HTERT RPE-1 (cell line): Measurements from ENCODE around the gene PGRMC2.
"Not testable (repeated sequence)": the region's sequence is repeated elsewhere in the genome, so short reads cannot be mapped to it uniquely, and the experiment has no call there.

Source experiments
- in situ Hi-C: fragments of 300-500 bp; cut with MboI; formaldehyde crosslinking; loops from 4 replicates; pipeline ENCODE4 v1.14.3; 2020; ENCODE audit warnings: low sequenced_read_pairs

Gene PGRMC2

DNA sequence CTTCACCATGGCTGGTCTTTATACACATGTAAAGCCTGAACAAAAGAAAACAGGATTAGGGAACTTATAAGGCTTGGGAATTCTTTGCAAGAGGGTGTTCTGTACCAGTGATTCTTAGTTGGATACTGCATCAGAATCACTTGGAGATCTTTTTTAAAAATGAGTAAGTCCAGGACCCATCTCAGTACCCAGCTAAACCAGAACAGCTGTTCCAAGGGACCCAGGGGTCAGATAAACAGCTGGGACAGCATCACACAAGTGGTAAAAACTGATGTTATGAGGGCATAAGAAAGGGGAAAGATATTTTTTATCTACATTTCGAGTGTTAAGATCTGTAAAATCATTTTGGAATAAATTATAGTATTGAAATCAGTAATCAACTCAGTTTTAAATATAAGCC is 16.1 kb downstream of the PGRMC2 start:
- in situ Hi-C loops: no loop called here

- in situ Hi-C loops: no loop called here
Measured at GRCh38 chr4:128268970-128269369, 18.6 kb downstream of the PGRMC2 start.

- in situ Hi-C loops: no loop called here
Measured at GRCh38 chr4:128267745-128268144, 19.9 kb downstream of the PGRMC2 start.

DNA sequence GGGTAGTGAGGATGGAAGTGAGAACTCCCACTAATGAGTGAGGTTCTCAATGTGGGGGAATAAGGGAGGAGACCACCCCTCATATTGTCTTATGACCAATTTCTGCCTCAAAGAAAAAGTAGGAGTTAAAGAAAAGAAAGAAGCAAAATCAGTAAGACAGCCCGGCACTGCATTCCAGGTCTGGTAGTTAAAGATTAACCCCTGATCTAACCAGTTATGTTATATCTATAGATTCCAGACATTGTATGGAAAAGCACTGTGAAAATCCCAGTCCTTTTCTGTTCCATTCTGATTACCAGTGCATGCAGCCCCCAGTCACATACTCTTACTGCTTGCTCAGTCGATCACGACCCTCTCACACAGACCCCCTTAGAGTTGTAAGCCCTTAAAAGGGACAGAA is 20.4 kb downstream of the PGRMC2 start:
- in situ Hi-C loops: not testable (repeated sequence)

- in situ Hi-C loops: not testable (repeated sequence)
Measured at GRCh38 chr4:128265550-128265949, 22.1 kb downstream of the PGRMC2 start.

DNA sequence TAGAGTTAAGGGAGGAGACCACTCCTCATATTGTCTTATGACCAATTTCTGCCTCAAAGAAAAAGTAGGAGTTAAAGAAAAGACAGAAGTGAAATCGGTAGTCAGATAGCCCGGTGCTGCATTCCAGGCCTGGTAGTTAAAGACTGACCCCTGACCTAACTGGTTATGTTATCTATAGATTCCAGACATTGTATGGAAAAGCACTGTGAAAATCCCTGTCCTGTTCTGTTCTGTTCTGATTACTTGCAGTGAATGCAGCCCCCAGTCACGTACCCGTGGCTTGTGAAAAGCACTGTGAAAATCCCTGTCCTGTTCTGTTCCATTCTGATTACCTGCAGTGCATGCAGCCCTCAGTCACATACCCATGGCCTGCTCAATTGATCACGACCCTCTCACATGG is 27.7 kb downstream of the PGRMC2 start:
- in situ Hi-C loops: not testable (repeated sequence)

DNA sequence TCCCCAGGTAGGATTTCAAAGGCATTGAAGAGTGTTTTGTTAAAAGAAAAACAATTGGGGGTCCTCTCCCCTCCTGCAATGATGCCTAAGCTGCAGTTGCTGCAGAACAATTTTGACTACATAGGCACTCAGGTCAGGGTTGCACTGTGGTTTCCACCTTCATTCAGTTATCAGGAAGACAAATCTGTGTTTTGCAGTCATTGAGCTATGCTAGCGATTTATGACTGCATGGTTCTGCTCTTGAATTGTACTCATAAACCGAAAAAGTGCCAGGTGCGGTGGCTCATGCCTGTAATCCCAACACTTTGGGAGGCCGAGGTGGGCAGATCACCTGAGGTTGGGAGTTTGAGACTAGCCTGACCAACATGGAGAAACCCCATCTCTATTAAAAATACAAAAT is 29.4 kb downstream of the PGRMC2 start:
- in situ Hi-C loops: not testable (repeated sequence)

GRCh38 chr4:128256539-128256938 is 31.1 kb downstream of the PGRMC2 start:
- in situ Hi-C loops: no loop called here

DNA sequence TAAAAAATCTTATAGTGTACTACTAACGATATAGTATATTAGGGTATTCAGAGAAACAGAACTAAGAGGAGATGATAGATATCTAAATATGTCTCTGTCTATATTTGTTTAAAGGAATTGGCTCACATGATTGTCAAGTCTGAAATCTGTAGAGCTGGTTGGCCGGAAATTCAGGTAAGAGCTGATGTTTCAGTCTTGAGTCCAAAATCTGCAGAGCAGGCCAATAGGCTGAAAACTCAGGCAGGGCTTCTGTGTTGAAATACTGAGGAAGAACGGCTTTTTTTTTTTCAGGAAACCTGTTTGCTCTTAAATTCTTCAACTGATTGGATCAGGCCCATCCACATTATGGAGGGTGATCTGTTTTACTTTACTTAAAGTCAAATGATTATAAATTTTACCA is 31.7 kb downstream of the PGRMC2 start:
- in situ Hi-C loops: no loop called here

DNA sequence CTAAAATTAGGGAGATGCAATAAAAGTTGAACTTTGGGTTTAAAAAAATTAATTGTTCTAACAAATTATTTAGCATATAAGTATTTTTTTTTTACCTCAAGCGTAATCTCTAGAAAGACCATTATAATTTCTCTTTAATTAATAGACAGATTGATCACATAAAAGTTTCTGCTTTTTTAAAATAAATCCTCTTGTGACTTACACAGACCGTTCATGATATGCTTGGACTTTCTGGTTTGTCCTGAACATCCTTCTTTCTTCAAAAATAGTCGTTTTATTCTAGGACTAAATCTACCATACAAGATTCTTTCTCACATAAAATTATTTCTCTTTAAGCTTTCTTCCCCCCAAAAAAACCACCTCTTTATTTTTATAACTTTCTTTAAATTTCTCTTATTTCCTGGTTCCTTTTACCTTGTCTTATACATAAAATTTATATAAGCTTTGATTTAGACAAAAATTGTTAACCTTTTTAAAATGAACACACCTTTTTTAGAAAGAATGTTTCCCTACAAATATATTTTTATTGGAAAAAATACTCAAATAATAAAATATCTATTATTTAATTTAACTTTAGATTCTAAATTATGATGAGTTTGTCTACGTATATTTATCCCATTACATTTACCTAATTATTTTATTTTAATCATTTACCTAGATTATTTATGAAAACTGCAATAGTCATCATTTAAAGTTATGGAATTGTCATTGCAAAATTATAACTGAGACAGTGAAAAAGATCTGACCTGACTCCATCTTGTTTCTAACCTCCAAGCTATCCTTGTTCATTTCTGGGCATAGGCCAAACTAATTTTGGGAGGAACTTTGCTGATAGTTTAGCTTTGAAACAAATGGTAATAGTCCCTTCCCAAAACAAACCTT is 37.6 kb downstream of the PGRMC2 start:
- in situ Hi-C loops: no loop called here

DNA sequence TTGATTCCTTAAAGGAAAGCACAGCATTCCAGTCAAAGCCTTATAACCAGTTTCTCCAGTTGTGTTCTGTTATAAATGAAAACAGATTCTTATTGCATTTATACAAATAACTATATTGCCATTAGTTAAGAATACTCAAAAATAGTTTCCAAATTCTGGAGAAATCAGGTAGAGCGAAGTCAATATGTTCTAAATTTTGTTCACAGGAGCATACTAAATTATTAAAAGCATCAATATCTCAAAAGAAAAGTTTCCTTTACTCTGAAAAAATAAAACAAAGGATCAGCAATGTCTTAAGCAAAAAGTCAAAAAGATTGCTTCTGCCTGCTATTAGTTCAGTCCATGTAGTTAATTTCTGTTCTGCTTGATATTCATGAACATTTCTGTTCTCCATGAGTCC is 39.7 kb downstream of the PGRMC2 start:
- in situ Hi-C loops: no loop called here

GRCh38 chr4:128245391-128245790 is 42.2 kb downstream of the PGRMC2 start:
- in situ Hi-C loops: not testable (repeated sequence)

GRCh38 chr4:128244379-128244778 is 43.2 kb downstream of the PGRMC2 start:
- in situ Hi-C loops: no loop called here

GRCh38 chr4:128242601-128243000 is 45.0 kb downstream of the PGRMC2 start:
- in situ Hi-C loops: no loop called here

- in situ Hi-C loops: no loop called here
Measured at GRCh38 chr4:128241981-128242380, 45.6 kb downstream of the PGRMC2 start.

GRCh38 chr4:128241425-128241913 is 46.1 kb downstream of the PGRMC2 start:
- in situ Hi-C loops: no loop called here

DNA sequence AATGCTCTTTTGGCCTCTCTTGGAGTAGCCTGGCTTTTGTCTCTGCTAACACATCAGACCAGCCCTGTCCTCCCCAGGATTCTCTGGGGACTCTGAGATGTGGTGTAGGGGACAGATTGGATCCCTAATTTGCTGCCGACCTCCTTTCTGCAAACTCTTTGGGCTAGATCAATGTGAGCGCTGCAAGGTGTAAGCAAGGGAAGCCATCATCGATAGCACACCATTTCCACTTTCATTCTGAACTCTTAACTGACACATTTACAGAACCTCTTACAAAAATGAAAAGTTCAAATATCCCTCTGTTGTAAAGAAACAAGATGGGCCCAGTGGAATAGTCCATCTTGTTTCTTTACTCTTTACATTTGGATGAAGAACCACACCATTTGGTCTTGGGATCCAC is 46.6 kb downstream of the PGRMC2 start:
- in situ Hi-C loops: no loop called here

DNA sequence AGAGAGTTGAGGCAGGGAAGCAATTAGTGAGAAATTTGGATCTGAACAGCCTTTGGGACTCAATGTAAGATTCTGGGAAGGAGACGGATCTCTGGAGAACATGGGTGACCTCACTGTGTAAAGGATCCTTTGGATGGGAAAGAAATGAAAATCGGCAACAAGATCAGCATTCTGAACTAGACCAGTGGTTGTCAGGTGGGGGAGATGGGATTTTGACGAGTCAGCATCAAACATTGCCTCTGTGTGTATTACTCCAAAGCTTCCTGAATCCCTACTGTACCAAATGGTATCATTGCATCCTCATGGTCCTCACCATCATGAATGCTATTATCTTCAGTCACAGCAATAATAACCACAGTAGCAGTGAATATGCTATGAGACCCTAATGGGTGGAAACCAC is 52.8 kb downstream of the PGRMC2 start:
- in situ Hi-C loops: no loop called here

DNA sequence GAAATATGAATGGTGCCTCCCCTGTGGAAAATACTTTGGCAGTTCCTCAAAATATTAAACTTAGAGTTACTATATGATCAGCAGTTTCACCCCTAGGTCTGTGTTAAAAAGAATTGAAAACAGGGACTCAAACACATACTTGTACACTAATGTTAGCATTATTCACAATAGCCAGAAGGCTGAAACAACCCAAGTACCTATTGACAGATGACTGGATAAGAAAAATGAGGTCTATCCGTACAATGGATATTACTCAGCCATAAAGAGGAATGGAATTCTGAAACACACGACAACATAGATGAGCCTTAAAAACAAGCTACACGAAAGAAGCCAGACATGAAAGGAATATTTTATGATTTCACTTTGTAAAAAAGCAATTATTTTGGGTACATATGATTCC is 54.9 kb downstream of the PGRMC2 start:
- in situ Hi-C loops: no loop called here

DNA sequence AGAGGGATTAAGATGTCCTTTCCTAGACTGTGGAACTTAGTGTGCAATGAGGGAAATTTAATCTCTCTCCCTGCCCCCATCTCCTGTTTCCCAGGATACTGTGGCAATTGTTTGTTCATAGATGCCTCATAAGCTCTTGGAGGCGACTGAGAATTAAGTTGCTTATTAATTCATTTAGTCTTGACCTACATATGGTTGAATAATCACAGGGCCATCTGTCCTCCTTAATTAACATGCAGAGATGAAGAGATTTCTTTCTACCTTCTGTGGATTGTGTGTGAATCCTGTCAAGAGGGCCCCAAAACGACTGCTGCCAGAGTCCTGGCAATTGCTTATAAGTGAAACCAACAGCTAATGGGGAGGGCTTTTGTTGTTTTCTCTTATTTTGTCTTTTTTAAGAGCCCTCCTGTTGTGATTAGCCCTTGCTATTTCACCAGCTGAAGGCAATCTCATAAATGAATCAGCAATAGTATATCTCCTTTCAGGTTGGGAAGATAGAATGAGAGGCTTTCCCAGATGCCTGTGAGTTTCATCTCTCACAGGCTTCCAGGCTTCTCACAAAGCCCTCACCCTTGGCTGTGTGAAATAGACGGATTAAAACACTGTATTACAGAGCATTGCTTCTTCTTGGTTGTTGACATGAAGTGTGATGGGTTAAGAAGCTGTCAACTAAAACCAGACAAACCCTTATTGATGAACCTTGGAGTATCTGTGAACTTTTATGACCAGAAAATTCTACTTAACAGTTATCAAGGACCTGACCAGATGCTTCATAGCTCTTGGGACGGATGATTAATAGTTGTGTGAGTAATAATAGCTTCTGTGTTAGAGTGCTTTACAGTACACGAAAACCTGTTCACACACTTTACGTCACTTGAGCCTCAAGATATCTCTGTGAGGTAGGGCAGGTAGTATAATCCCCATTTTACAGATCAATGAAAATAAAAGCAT is 58.5 kb downstream of the PGRMC2 start:
- in situ Hi-C loops: no loop called here

DNA sequence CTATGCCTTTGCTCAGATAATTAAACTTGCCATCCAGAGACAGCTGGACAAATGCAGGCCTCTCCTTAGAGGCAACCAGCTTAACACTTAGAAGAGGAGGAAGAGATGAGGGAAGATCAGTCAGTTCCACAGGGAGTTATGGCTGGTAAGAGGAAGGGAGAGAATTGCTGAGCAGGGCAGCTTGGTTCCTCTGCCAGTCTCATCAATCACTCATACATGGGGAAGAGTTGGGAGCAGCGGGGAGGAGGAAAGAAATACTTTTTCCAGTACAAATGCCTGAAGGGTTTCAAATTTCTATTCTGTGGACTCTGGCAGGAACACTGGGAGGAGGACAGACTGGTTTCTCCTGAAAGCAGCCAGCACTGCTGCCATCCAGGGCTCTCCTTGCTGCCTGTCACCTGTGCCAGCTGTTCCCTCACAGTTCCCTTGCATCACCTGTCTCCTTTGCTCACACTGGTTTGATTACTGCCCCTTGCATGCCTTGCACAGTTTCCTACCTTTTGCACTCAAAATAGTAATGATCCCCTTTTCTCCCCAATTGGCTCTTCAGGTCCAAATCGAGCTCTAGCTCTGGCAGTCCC is 59.5 kb downstream of the PGRMC2 start:
- in situ Hi-C loops: no loop called here
